ENCODE data around the gene DCHS1. TPM values are rescaled to one million over a fixed set of nuclear protein-coding genes. Genes with fewer than 3 reads are reported as not detected.

Gene DCHS1
- total and polyA plus RNA-seq, 8 donors: 0.76 to 22.8 (median 13.2) TPM

GRCh38 chr11:6648501-6648900, 7.1 kb downstream of the DCHS1 start:
- no peaks in the 10 kb centered on the region for H3K36me3 ChIP-seq
- no peaks in the 10 kb centered on the region for H3K9me3 ChIP-seq
- no peak overlapping the region for H3K4me3 ChIP-seq
- no peak for TF ChIP-seq CTCF (IDR thresholded peaks at IDR 0.05)
- TF ChIP-seq POLR2A (IDR thresholded peaks at IDR 0.05): no peak
- no peak for TF ChIP-seq EP300 (IDR thresholded peaks at IDR 0.05)
- TF ChIP-seq POLR2AphosphoS5 (IDR thresholded peaks at IDR 0.05): no peak
- 44 to 81% (median 63%) methylated on average over 1 of the region's 1 CpG for WGBS, 5 donors
- DNase-seq: no peak
- no peaks in the 10 kb centered on the region for H3K27me3 ChIP-seq
- H3K4me1 ChIP-seq: peaks cover 17 to 36% (median 29%) of the 10 kb centered on the region in 4 donors
- intact Hi-C loops (cut with DNase I; ENCODE audit: low total_unique reads): no loop called here
- H3K27ac ChIP-seq: peak overlapping the region in 1 of 5 donors; percentile 84

GRCh38 chr11:6647836-6648235, 7.8 kb downstream of the DCHS1 start:
- TF ChIP-seq EP300 (IDR thresholded peaks at IDR 0.05) (no peak), CTCF (IDR thresholded peaks at IDR 0.05) (no peak), POLR2A (IDR thresholded peaks at IDR 0.05) (no peak), POLR2AphosphoS5 (IDR thresholded peaks at IDR 0.05) (no peak)
- intact Hi-C loops (cut with DNase I; ENCODE audit: low total_unique reads): no loop called here
- Histone ChIP-seq H3K27ac (peak overlapping the region in 4 of 5 donors; percentile 59 to 84 (median 70)), H3K4me3 (no peak overlapping the region), H3K36me3 (no peaks in the 10 kb centered on the region), H3K27me3 (no peaks in the 10 kb centered on the region), H3K4me1 (peaks cover 17 to 35% (median 29%) of the 10 kb centered on the region in 4 donors), H3K9me3 (no peaks in the 10 kb centered on the region)
- DNase-seq: no peak
- whole genome bisulfite sequencing, 5 donors: 86 to 96% (median 93%) methylated on average over 2 of the region's 2 CpGs

- no peaks in the 10 kb centered on the region for H3K9me3 ChIP-seq
- intact Hi-C loops (cut with DNase I; ENCODE audit: low total_unique reads): no loop called here
- peak overlapping the region in 1 of 4 donors; percentile 0 for H3K4me3 ChIP-seq
- H3K4me1 ChIP-seq: peaks cover 17 to 34% (median 28%) of the 10 kb centered on the region in 4 donors
- peak overlapping the region; percentile 15 to 84 (median 59) for H3K27ac ChIP-seq
- WGBS, 5 donors: 42 to 61% (median 51%) methylated on average over 8 to 9 of the region's 9 CpGs
- peak in 1 of 2 donors; percentile 69 for DNase-seq
- no peaks in the 10 kb centered on the region for H3K36me3 ChIP-seq
- no peaks in the 10 kb centered on the region for H3K27me3 ChIP-seq
- no peak for TF ChIP-seq POLR2AphosphoS5 (IDR thresholded peaks at IDR 0.05)
- TF ChIP-seq CTCF (IDR thresholded peaks at IDR 0.05): no peak
- no peak for TF ChIP-seq EP300 (IDR thresholded peaks at IDR 0.05)
- no peak for TF ChIP-seq POLR2A (IDR thresholded peaks at IDR 0.05)
Observed at GRCh38 chr11:6646918-6647679, 8.5 kb downstream of the DCHS1 start.

- DNase-seq: peak in 1 of 2 donors; percentile 89
- Histone ChIP-seq H3K4me1 (peaks cover 17 to 34% (median 28%) of the 10 kb centered on the region in 4 donors), H3K27ac (peak overlapping the region in 4 of 5 donors; percentile 59 to 84 (median 70)), H3K9me3 (no peaks in the 10 kb centered on the region), H3K4me3 (no peak overlapping the region), H3K36me3 (no peaks in the 10 kb centered on the region), H3K27me3 (no peaks in the 10 kb centered on the region)
- TF ChIP-seq POLR2A (IDR thresholded peaks at IDR 0.05): no peak
- no peak for TF ChIP-seq CTCF (IDR thresholded peaks at IDR 0.05)
- TF ChIP-seq POLR2AphosphoS5 (IDR thresholded peaks at IDR 0.05): no peak
- TF ChIP-seq EP300 (IDR thresholded peaks at IDR 0.05): no peak
- intact Hi-C loops (cut with DNase I; ENCODE audit: low total_unique reads): no loop called here
- 35 to 62% (median 53%) methylated on average over 3 of the region's 3 CpGs for WGBS, 5 donors
Observed at GRCh38 chr11:6646576-6646917, 9.1 kb downstream of the DCHS1 start.
